AG04449 (cell line): ENCODE measurements around the gene BFAR.

Source experiments
- CTCF ChIA-PET: fragments of 350-600 bp; formaldehyde crosslinking; extraction: SDS; loops from one replicate; lab custom pipeline; 2021; ENCODE audit warnings: antibody characterized with exemption; lab: Yijun Ruan, JAX
- POLR2A ChIA-PET: fragments of 400-600, 350-600 bp; formaldehyde crosslinking; extraction: SDS; loops from one replicate; lab custom pipeline; 2020; ENCODE audit warnings: antibody characterized with exemption, inconsistent platforms; lab: Yijun Ruan, JAX
- DNase-seq: peaks from one replicate; pipeline ENCODE4 v3.0.0-alpha.2; 2010; ENCODE audit warnings: low read depth, low spot score
- H3K4me3 ChIP-seq: 2 replicates; pipeline ENCODE4 v1.5.1; 2011; ENCODE audit warnings: low read depth, mild to moderate bottlenecking, control low read depth, low read length
- TF ChIP-seq, protein P1 (sequence below): IDR thresholded peaks from one replicate; pipeline ENCODE4 v1.5.1; 2011; ENCODE audit warnings: mild to moderate bottlenecking, moderate library complexity, low read length, control low read depth, inconsistent platforms; ENCODE audit not compliant: insufficient read depth; ENCODE audit errors: missing control alignments

BFAR gene

GRCh38 chr16:14606102-14606501 lies 26.6 kb upstream of the BFAR start:
- ChIA-PET CTCF (interaction anchor here (0.6 to 1.9 kb wide), 4 partner anchors 7 to 30 kb away, joined by 3 to 4 read pairs (median 4); no protein-coding TSS in a partner anchor), POLR2A (no interaction called here)
- DNase-seq = no peak
- no peak overlapping the region for H3K4me3 ChIP-seq
- TF ChIP-seq, protein P1, sequence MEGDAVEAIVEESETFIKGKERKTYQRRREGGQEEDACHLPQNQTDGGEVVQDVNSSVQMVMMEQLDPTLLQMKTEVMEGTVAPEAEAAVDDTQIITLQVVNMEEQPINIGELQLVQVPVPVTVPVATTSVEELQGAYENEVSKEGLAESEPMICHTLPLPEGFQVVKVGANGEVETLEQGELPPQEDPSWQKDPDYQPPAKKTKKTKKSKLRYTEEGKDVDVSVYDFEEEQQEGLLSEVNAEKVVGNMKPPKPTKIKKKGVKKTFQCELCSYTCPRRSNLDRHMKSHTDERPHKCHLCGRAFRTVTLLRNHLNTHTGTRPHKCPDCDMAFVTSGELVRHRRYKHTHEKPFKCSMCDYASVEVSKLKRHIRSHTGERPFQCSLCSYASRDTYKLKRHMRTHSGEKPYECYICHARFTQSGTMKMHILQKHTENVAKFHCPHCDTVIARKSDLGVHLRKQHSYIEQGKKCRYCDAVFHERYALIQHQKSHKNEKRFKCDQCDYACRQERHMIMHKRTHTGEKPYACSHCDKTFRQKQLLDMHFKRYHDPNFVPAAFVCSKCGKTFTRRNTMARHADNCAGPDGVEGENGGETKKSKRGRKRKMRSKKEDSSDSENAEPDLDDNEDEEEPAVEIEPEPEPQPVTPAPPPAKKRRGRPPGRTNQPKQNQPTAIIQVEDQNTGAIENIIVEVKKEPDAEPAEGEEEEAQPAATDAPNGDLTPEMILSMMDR = no peak

DNA sequence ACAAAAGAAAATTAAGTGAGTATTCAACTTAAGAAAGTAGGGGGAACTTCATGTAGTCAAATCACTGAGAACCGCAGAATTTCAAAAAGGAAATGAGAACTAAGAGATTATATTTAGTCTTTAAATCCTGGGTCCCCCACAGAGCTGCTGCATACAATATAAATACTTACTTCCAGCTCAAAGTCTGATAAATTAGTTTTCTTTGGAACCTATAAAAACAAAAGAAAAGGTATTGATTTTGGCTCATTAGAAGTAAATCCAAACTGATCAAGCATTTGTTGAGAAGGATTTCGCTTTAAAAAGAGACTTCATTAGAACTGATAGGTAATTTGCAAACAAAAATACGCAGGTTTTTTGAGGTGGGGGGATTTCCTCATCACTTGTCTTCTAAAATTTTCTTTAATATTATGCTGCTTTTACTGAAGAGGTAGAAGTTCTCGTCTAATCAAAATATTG lies 24.6 kb upstream of the BFAR start:
- ChIA-PET POLR2A (no interaction called here), CTCF (interaction anchor here (1.4 to 2.7 kb wide), 3 partner anchors 8 to 9 kb away, joined by 3 to 13 read pairs (median 4); no protein-coding TSS in a partner anchor)
- TF ChIP-seq, protein P1 = no peak
- no peak overlapping the region for H3K4me3 ChIP-seq
- no peak for DNase-seq

GRCh38 chr16:14608604-14609003 lies 24.1 kb upstream of the BFAR start:
- TF ChIP-seq, protein P1 = no peak
- no peak for DNase-seq
- H3K4me3 ChIP-seq = no peak overlapping the region
- CTCF ChIA-PET = interaction anchor here (1.4 to 2.7 kb wide), 3 partner anchors 8 to 10 kb away, joined by 3 to 13 read pairs (median 4); no protein-coding TSS in a partner anchor
- POLR2A ChIA-PET = no interaction called here

DNA sequence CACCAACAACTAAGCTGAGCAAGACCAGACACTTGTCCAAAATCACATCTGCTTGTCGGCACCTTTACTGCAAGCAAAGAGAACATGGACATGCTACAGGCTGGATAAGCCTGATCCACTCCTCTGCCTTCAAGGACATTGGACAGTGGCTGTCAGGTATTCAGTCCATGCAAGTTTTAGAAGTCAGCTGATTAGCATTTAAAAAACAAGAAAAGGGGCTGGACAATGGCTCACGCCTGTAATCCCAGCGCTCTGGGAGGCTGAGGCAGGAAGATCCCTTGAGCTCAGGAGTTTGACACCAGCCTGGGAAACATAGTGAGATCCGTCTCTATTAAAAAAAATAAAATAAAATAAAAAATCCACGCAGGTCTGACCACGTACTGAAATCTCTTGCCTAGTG lies 23.0 kb upstream of the BFAR start:
- no peak overlapping the region for H3K4me3 ChIP-seq
- DNase-seq = no peak
- POLR2A ChIA-PET = no interaction called here
- TF ChIP-seq, protein P1 = no peak
- CTCF ChIA-PET = interaction anchor here (0.8 to 2.7 kb wide), 3 partner anchors 9 to 15 kb away, joined by 3 to 13 read pairs (median 3); no protein-coding TSS in a partner anchor

DNA sequence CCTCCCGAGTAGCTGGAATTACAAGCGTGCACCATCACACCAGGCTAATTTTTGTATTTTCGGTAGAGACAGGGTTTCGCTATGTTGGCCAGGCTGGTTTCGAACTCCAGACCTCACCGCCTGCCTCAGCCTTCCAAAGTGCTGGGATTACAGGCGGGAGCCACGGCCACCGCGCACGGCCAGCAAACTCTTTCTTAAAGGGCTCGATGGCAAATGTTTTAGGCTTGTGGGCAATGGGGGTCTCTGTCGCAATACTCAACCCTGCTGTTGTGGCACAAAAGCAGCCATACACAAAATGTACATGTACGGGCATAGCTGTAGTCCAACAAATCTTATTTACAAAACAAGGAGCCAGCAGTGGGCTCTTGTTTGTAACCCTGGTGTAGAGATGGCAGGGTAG lies 21.1 kb upstream of the BFAR start:
- ChIA-PET CTCF (interaction anchor here (0.7 kb wide), 1 partner anchor 362 kb away, joined by 4 read pairs; no protein-coding TSS in a partner anchor), POLR2A (no interaction called here)
- no peak for DNase-seq
- no peak overlapping the region for H3K4me3 ChIP-seq
- TF ChIP-seq, protein P1 = no peak

DNA sequence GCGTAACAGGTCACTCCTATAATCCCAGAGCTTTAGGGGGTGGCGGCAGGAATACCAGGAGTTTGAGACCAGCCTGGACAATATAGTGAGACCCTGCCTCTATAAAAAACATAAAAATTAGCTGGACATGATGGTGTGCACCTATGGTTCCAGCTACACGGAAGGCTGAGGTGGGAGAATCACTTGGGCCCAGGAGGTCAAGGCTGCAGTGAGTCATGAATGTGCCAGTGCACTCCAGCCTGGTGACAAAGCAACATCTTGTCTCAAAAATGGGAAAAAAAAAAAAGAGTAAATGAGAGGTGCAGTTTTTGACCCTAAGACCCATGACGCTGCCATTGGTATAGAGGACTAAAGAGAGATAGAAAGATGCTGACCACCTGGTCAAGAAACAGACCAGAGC lies 18.8 kb upstream of the BFAR start:
- no peak for DNase-seq
- ChIA-PET POLR2A (no interaction called here), CTCF (no interaction called here)
- H3K4me3 ChIP-seq = no peak overlapping the region
- TF ChIP-seq, protein P1 = no peak
